ENCODE measurements around the gene MOB3C. TPM values are rescaled to one million over a fixed set of nuclear protein-coding genes. Genes with fewer than 3 reads are reported as not detected.
"Not testable (repeated sequence)": the region's sequence is repeated elsewhere in the genome, so short reads cannot be mapped to it uniquely, and the experiment has no call there.

Gene MOB3C
- total and polyA plus RNA-seq, 8 donors, result 11.2 to 21.3 (median 14.8) TPM

- Histone ChIP-seq H3K27me3 (no peaks in the 10 kb centered on the region), H3K4me1 (no peaks in the 10 kb centered on the region), H3K4me3 (no peak overlapping the region), H3K27ac (no peak overlapping the region), H3K36me3 (peaks cover 0 to 40% (median 8%) of the 10 kb centered on the region in 3 donors), H3K9me3 (no peaks in the 10 kb centered on the region)
- no peak for ATAC-seq
- no peak for FAIRE-seq
- intact Hi-C loops (cut with DNase I), result no loop called here
- no peak for DNase-seq
- no peak for TF ChIP-seq CTCF (IDR thresholded peaks at IDR 0.05)
- 92 to 97% methylated on average over 2 of the region's 2 CpGs for WGBS, 2 donors
Measured at GRCh38 chr1:46653405-46653958, 36.9 kb upstream of the MOB3C start.

DNA sequence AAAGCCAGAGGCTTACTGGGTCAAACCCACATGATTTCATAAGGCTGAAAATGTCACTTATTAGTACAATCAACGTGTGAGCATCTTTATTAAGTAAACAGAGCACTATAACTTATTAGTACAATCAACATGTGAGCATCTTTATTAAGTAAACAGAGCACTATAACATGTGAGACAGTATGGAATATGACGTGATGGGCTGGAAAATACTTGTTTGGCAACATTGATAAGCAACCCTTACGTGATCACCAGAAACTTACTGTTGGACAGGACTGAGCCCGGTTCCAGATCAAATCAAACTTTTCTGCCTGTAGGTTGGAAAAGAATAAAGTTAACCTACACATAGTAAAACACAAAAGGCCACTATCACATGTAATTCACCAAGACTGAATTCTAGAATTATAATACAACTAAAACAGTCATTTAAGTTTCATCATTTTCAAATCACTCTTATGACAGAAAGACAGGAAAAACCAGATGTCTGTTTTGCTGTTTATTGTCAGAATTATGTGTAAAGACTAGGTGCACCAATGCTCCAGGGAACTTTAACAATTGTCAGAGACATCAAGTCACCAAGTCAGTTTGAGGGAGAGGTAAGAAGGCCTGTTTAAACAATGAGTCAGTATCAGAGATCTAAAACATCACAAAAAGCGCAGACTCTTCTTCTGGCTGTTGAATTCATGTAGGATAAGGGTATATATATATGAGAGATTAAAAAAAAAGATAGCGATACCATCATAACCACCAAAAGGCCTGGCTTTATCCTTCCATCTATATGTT lies 35.9 kb upstream of the MOB3C start:
- Histone ChIP-seq H3K36me3 (peaks cover 0 to 32% (median 4%) of the 10 kb centered on the region in 3 donors), H3K4me1 (no peaks in the 10 kb centered on the region), H3K27ac (no peak overlapping the region), H3K27me3 (no peaks in the 10 kb centered on the region), H3K4me3 (no peak overlapping the region), H3K9me3 (no peaks in the 10 kb centered on the region)
- WGBS, 2 donors, result 70% methylated on average over 6 of the region's 6 CpGs
- ATAC-seq (no peak), FAIRE-seq (no peak), DNase-seq (no peak)
- no peak for TF ChIP-seq CTCF (IDR thresholded peaks at IDR 0.05)
- intact Hi-C loops (cut with DNase I), result no loop called here

- 94 to 97% methylated on average over 3 of the region's 3 CpGs for WGBS, 2 donors
- intact Hi-C loops (cut with DNase I); H3K27ac ChIP-seq; H3K4me1 ChIP-seq; H3K27me3 ChIP-seq; FAIRE-seq; H3K9me3 ChIP-seq; ATAC-seq; DNase-seq; H3K4me3 ChIP-seq: not testable (repeated sequence)
- H3K36me3 ChIP-seq, result peaks cover 0 to 27% (median 3%) of the 10 kb centered on the region in 3 donors
Measured at GRCh38 chr1:46651152-46651551, 34.5 kb upstream of the MOB3C start.

- no peaks in the 10 kb centered on the region for H3K4me1 ChIP-seq
- no peak for ATAC-seq
- FAIRE-seq, result no peak
Measured at GRCh38 chr1:46650491-46650890, 33.9 kb upstream of the MOB3C start.

GRCh38 chr1:46649764-46650163 lies 33.2 kb upstream of the MOB3C start:
- WGBS, 2 donors, result 98 to 100% methylated on average over 2 of the region's 2 CpGs
- no peaks in the 10 kb centered on the region for H3K9me3 ChIP-seq
- FAIRE-seq (no peak), ATAC-seq (no peak), DNase-seq (no peak)
- H3K27ac ChIP-seq, result no peak overlapping the region
- intact Hi-C loops (cut with DNase I), result no loop called here
- peaks cover 0 to 4% (median 0%) of the 10 kb centered on the region in 3 donors for H3K4me1 ChIP-seq
- no peaks in the 10 kb centered on the region for H3K27me3 ChIP-seq
- H3K36me3 ChIP-seq, result peaks cover 0 to 16% (median 0%) of the 10 kb centered on the region in 3 donors
- no peak for TF ChIP-seq CTCF (IDR thresholded peaks at IDR 0.05)
- H3K4me3 ChIP-seq, result no peak overlapping the region

More at GRCh38 chr1:46650491-46650890, 33.9 kb upstream of the MOB3C start:
- no peaks in the 10 kb centered on the region for H3K9me3 ChIP-seq
- no peak overlapping the region for H3K27ac ChIP-seq
- H3K4me3 ChIP-seq, result no peak overlapping the region
- WGBS, 2 donors, result 99% methylated on average over 3 of the region's 3 CpGs
- H3K36me3 ChIP-seq, result peaks cover 0 to 23% (median 0%) of the 10 kb centered on the region in 3 donors
- intact Hi-C loops (cut with DNase I), result no loop called here
- no peak for DNase-seq
- no peak for TF ChIP-seq CTCF (IDR thresholded peaks at IDR 0.05)
- no peaks in the 10 kb centered on the region for H3K27me3 ChIP-seq
